Measurements from ENCODE around the gene ATF4.

The ATF4 gene

GRCh38 chr22:39486951-39487825 lies 33.2 kb upstream of the ATF4 start:
- H3K9me2 ChIP-seq (replicated peaks; ENCODE audit: insufficient read depth, low read length), result no peaks in the 10 kb centered on the region
- no peak for TF ChIP-seq EZH2 (optimal IDR thresholded peaks at IDR 0.05; ENCODE audit: low read depth, low read length)
- TF ChIP-seq, protein P1, sequence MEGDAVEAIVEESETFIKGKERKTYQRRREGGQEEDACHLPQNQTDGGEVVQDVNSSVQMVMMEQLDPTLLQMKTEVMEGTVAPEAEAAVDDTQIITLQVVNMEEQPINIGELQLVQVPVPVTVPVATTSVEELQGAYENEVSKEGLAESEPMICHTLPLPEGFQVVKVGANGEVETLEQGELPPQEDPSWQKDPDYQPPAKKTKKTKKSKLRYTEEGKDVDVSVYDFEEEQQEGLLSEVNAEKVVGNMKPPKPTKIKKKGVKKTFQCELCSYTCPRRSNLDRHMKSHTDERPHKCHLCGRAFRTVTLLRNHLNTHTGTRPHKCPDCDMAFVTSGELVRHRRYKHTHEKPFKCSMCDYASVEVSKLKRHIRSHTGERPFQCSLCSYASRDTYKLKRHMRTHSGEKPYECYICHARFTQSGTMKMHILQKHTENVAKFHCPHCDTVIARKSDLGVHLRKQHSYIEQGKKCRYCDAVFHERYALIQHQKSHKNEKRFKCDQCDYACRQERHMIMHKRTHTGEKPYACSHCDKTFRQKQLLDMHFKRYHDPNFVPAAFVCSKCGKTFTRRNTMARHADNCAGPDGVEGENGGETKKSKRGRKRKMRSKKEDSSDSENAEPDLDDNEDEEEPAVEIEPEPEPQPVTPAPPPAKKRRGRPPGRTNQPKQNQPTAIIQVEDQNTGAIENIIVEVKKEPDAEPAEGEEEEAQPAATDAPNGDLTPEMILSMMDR (IDR thresholded peaks at IDR 0.05; ENCODE audit: low read length), result no peak
- TF ChIP-seq EZH2phosphoT487 (IDR thresholded peaks at IDR 0.05; ENCODE audit: low read length), result no peak
- no peaks in the 10 kb centered on the region for H3K9me3 ChIP-seq (replicated peaks; ENCODE audit: insufficient read depth, low read length)
- H2AFZ ChIP-seq (ENCODE audit: low read length), result no peak overlapping the region
- H3F3A ChIP-seq (ENCODE audit: insufficient read depth, low read length), result 0 out of 2 replicates have a peak, but pooled peaks cover 5% of the 10 kb centered on the region
- H3K36me3 ChIP-seq (replicated peaks; ENCODE audit: insufficient read depth, low read length), result no peaks in the 10 kb centered on the region
- H3K27ac ChIP-seq (ENCODE audit: low read length), result no peak overlapping the region
- no peak overlapping the region for H3K9ac ChIP-seq (ENCODE audit: low read length)
- H4K20me1 ChIP-seq (ENCODE audit: insufficient read depth, low read length), result no peaks in the 10 kb centered on the region; the same call in 1 of the 2 replicates
- H3K79me2 ChIP-seq (ENCODE audit: low read length), result peaks cover 46% of the 10 kb centered on the region
- H3K4me3 ChIP-seq (ENCODE audit: low read length), result no peak overlapping the region
- DNase-seq, result no peak
- no peaks in the 10 kb centered on the region for H3K4me1 ChIP-seq (ENCODE audit: low read length)
- no peaks in the 10 kb centered on the region for H3K27me3 ChIP-seq (replicated peaks; ENCODE audit: insufficient read depth, low read length)
- no peak overlapping the region for H3K4me2 ChIP-seq (ENCODE audit: low read depth, low read length)

GRCh38 chr22:39487826-39488520 lies 32.4 kb upstream of the ATF4 start:
- no peaks in the 10 kb centered on the region for H3K36me3 ChIP-seq (replicated peaks; ENCODE audit: insufficient read depth, low read length)
- H4K20me1 ChIP-seq (ENCODE audit: insufficient read depth, low read length), result no peaks in the 10 kb centered on the region; the same call in 1 of the 2 replicates
- H2AFZ ChIP-seq (ENCODE audit: low read length), result no peak overlapping the region
- no peaks in the 10 kb centered on the region for H3K9me2 ChIP-seq (replicated peaks; ENCODE audit: insufficient read depth, low read length)
- no peaks in the 10 kb centered on the region for H3K27me3 ChIP-seq (replicated peaks; ENCODE audit: insufficient read depth, low read length)
- H3K9me3 ChIP-seq (replicated peaks; ENCODE audit: insufficient read depth, low read length), result no peaks in the 10 kb centered on the region
- H3F3A ChIP-seq (ENCODE audit: insufficient read depth, low read length), result 0 out of 2 replicates have a peak, but pooled peaks cover 5% of the 10 kb centered on the region
- H3K79me2 ChIP-seq (ENCODE audit: low read length), result peaks cover 45% of the 10 kb centered on the region
- no peak for DNase-seq
- no peaks in the 10 kb centered on the region for H3K4me1 ChIP-seq (ENCODE audit: low read length)
- H3K4me3 ChIP-seq (ENCODE audit: low read length), result no peak overlapping the region
- H3K9ac ChIP-seq (ENCODE audit: low read length), result no peak overlapping the region
- no peak overlapping the region for H3K27ac ChIP-seq (ENCODE audit: low read length)
- no peak overlapping the region for H3K4me2 ChIP-seq (ENCODE audit: low read depth, low read length)
- TF ChIP-seq, protein P1 (IDR thresholded peaks at IDR 0.05; ENCODE audit: low read length), result no peak
- TF ChIP-seq EZH2 (optimal IDR thresholded peaks at IDR 0.05; ENCODE audit: low read depth, low read length), result no peak
- TF ChIP-seq EZH2phosphoT487 (IDR thresholded peaks at IDR 0.05; ENCODE audit: low read length), result no peak

DNA sequence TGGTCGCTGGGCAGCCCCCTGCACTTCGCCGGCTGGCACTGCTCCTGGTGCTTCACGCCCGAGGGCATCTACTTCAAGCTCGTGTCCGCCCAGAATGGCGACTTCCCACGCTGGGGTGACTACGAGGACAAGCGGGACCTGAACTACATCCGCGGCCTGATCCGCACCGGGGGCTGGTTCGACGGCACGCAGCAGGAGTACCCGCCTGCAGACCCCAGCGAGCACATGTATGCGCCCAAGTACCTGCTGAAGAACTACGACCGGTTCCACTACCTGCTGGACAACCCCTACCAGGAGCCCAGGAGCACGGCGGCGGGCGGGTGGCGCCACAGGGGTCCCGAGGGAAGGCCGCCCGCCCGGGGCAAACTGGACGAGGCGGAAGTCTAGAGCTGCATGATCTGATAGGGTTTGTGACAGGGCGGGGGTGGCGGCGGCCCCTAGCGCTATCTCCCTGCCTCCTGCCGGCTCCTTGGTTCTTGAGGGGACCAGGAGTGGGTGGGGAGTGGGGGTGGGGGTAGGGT lies 31.7 kb upstream of the ATF4 start:
- no peak overlapping the region for H3K9ac ChIP-seq (ENCODE audit: low read length)
- no peaks in the 10 kb centered on the region for H3K36me3 ChIP-seq (replicated peaks; ENCODE audit: insufficient read depth, low read length)
- no peak overlapping the region for H2AFZ ChIP-seq (ENCODE audit: low read length)
- no peaks in the 10 kb centered on the region for H3K27me3 ChIP-seq (replicated peaks; ENCODE audit: insufficient read depth, low read length)
- H3K4me2 ChIP-seq (ENCODE audit: low read depth, low read length), result no peak overlapping the region
- no peaks in the 10 kb centered on the region for H3K4me1 ChIP-seq (ENCODE audit: low read length)
- H3K4me3 ChIP-seq (ENCODE audit: low read length), result no peak overlapping the region
- no peaks in the 10 kb centered on the region for H3K9me2 ChIP-seq (replicated peaks; ENCODE audit: insufficient read depth, low read length)
- DNase-seq, result no peak
- TF ChIP-seq, protein P1 (IDR thresholded peaks at IDR 0.05; ENCODE audit: low read length), result no peak
- TF ChIP-seq EZH2phosphoT487 (IDR thresholded peaks at IDR 0.05; ENCODE audit: low read length), result no peak
- no peak for TF ChIP-seq EZH2 (optimal IDR thresholded peaks at IDR 0.05; ENCODE audit: low read depth, low read length)
- no peak overlapping the region for H3K27ac ChIP-seq (ENCODE audit: low read length)
- no peaks in the 10 kb centered on the region for H3K9me3 ChIP-seq (replicated peaks; ENCODE audit: insufficient read depth, low read length)
- H3K79me2 ChIP-seq (ENCODE audit: low read length), result peaks cover 42% of the 10 kb centered on the region
- H4K20me1 ChIP-seq (ENCODE audit: insufficient read depth, low read length), result no peaks in the 10 kb centered on the region; the same call in 1 of the 2 replicates
- H3F3A ChIP-seq (ENCODE audit: insufficient read depth, low read length), result 0 out of 2 replicates have a peak, but pooled peaks cover 6% of the 10 kb centered on the region

Data from MM.1S (cell line).